Progenitor cell of endocrine pancreas (in vitro differentiated cells): ENCODE measurements around the gene LIX1. TPM values are rescaled to one million over a fixed set of nuclear protein-coding genes. Genes with fewer than 3 reads are reported as not detected.

ENCODE experiments used
- DNase-seq: peaks from one replicate; pipeline ENCODE4 v3.0.0; 2021; ENCODE audit warnings: low spot score; ENCODE audit not compliant: unreplicated experiment
- H3K27ac Mint-ChIP-seq: 2 replicates; pipeline ENCODE4 v1.8.0; 2021; ENCODE audit warnings: mild to moderate bottlenecking, moderate library complexity, mixed read lengths
- H3K27me3 Mint-ChIP-seq: 2 replicates; pipeline ENCODE4 v1.8.0; 2021; ENCODE audit warnings: mixed read lengths
- H3K36me3 Mint-ChIP-seq: 2 replicates; pipeline ENCODE4 v1.8.0; 2022; ENCODE audit warnings: mixed read lengths; ENCODE audit not compliant: insufficient read depth
- H3K4me1 Mint-ChIP-seq: 2 replicates; pipeline ENCODE4 v1.8.0; 2021; ENCODE audit warnings: low read depth, mixed read lengths
- H3K4me3 Mint-ChIP-seq: 2 replicates; pipeline ENCODE4 v1.8.0; 2021; ENCODE audit warnings: low read depth, mild to moderate bottlenecking, moderate library complexity, mixed read lengths
- H3K9me3 Mint-ChIP-seq: 2 replicates; pipeline ENCODE4 v1.8.0; 2021; ENCODE audit warnings: low read depth, mixed read lengths
- total RNA-seq: library from RNA; stranded (reverse); gene quantifications from 2 replicates; pipeline ENCODE4 v1.2.1, GENCODE V29; 2021
- TF ChIP-seq, protein P1 (sequence below): fragments of 200-600 bp; sonication (generic); IDR thresholded peaks from one replicate; pipeline ENCODE4 v1.5.0; 2021; ENCODE audit warnings: antibody characterized with exemption, mild to moderate bottlenecking; ENCODE audit not compliant: unreplicated experiment

LIX1 gene
- total RNA-seq, 1 donor from 2014 or later, result 0.31 TPM

DNA sequence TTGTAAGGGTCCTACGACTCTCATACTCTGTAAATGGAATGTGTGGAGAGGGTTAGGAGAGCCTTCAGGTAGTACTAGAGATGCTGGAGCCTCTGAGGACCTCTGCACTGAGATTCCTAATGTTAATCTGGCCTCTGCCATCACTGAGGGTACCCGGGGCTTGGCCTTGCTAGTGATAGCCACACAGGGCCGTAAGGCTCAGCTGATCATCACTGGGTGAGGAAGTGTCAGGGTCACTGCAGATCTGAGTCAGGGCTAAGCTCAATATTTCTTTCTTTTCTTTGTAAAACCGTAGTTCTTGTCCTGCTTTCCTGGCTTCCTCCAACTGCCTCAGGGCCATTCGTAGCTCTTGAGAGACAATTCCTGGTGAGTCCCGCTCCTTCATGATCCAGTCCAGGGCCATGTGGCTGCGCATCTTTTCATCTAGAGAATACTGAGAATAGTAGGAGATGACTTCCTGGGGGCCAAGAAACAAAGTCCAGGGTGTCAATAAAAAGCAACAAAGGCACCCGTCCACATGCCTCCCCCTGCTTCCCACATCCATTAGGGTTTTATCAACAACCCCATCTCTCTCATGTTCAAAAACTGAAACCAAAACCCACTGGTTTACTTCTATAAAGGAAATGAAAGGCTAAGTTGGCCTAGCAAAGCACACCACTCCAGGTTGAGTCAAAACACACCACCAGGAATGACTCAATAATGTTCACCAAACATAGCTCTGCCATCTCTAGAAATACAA lies 47.7 kb downstream of the LIX1 start:
- Mint-ChIP-seq H3K9me3 (no peaks in the 10 kb centered on the region), H3K27ac (no peak overlapping the region), H3K36me3 (no peaks in the 10 kb centered on the region), H3K27me3 (no peaks in the 10 kb centered on the region), H3K4me1 (peaks cover 2% of the 10 kb centered on the region), H3K4me3 (no peak overlapping the region)
- DNase-seq, result no peak
- TF ChIP-seq, protein P1, sequence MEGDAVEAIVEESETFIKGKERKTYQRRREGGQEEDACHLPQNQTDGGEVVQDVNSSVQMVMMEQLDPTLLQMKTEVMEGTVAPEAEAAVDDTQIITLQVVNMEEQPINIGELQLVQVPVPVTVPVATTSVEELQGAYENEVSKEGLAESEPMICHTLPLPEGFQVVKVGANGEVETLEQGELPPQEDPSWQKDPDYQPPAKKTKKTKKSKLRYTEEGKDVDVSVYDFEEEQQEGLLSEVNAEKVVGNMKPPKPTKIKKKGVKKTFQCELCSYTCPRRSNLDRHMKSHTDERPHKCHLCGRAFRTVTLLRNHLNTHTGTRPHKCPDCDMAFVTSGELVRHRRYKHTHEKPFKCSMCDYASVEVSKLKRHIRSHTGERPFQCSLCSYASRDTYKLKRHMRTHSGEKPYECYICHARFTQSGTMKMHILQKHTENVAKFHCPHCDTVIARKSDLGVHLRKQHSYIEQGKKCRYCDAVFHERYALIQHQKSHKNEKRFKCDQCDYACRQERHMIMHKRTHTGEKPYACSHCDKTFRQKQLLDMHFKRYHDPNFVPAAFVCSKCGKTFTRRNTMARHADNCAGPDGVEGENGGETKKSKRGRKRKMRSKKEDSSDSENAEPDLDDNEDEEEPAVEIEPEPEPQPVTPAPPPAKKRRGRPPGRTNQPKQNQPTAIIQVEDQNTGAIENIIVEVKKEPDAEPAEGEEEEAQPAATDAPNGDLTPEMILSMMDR, result no peak

DNA sequence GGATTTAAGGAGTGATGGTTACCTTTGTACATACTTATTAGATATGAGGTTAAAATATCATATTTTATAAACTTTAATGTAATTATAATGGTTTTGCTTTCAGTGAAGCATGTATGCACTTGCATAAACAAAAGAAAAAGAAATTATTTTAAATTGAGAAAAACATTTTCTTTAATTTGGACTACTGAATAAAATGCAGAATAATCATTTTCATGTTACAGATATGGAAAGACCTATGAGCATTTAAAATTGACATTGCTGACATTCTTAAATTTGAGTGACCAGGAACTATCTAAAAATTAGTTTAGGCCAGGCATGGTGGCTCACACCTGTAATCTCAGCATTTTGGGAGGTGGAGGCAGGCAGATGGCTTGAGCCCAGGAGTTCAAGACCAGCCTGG lies 49.2 kb downstream of the LIX1 start:
- Mint-ChIP-seq H3K36me3 (no peaks in the 10 kb centered on the region), H3K27ac (no peak overlapping the region), H3K4me3 (no peak overlapping the region), H3K27me3 (no peaks in the 10 kb centered on the region), H3K9me3 (no peaks in the 10 kb centered on the region), H3K4me1 (peaks cover 2% of the 10 kb centered on the region)
- TF ChIP-seq, protein P1, result no peak
- no peak for DNase-seq

DNA sequence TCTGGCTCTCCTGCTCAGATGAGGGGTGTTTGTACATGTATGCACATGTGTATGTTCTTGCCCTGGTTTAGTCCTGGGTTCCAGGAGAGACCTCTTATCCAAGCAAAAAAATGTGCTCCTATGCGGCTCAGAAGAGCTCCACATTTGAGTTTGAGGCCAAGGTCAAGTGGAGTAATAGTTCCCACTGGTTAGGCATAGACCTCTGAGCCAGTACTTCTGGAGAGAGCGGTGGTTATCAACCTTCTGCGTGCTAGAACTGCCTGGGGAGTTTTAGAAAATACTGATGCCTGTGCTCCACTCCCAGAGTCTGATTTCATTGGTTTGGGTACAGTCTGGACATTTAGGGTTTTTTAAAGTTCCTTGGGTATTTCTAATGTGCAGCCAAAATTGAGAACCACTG lies 51.5 kb downstream of the LIX1 start:
- no peak for DNase-seq
- Mint-ChIP-seq H3K4me1 (no peaks in the 10 kb centered on the region), H3K9me3 (no peaks in the 10 kb centered on the region), H3K36me3 (no peaks in the 10 kb centered on the region), H3K27ac (no peak overlapping the region), H3K4me3 (no peak overlapping the region), H3K27me3 (no peaks in the 10 kb centered on the region)
- TF ChIP-seq, protein P1, result no peak

DNA sequence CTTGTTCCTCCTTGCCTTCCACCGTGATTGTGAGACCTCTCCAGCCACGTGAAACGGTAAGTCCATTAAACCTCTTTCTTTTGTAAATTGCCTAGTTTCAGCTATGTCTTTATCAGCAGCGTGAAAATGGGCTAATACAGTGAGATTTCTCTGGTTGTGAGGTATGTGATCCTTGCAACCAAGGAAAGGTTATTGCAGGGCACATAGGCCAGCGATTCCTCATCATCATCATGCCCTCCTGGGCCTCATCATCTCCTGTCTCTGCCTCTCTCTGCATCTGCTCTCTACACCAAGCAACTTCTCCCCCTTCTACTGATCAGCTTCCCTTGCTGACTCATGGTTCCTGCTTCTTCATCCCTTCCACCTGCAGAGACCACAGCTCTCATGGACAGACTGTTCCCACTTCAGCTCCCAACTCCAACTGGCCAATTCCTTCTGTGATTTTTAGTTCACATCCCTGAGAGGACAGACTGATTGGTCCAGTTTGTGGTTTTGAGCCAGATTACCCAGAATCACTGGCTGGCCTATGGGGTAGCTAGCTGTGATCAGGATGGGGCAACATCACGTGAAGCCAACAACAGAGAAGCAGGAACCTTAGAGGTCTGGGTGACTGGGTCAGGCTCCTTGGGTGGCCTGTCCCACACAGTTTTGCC lies 53.1 kb downstream of the LIX1 start:
- H3K4me3 Mint-ChIP-seq, result no peak overlapping the region
- H3K9me3 Mint-ChIP-seq, result no peaks in the 10 kb centered on the region
- TF ChIP-seq, protein P1, result no peak
- H3K36me3 Mint-ChIP-seq, result peaks cover 2% of the 10 kb centered on the region
- H3K27me3 Mint-ChIP-seq, result no peaks in the 10 kb centered on the region
- no peak for DNase-seq
- H3K27ac Mint-ChIP-seq, result no peak overlapping the region
- H3K4me1 Mint-ChIP-seq, result no peaks in the 10 kb centered on the region

DNA sequence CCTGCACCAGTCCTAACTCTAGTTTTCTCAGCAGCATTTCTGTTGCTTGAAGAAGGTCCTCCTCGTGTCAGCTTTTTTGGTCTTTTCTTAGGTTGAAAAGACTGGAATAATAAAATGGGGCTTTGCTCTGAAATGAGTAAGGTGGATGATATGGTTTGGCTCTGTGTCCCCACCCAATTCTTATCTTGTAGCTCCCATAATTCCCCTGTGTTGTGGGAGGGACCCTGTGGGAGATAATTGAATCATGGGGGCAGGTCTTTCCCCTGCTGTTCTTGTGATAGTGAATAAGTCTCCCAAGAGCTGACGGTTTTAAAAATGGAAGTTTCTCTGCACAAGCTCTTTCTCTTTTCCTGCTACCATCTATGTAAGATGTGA lies 53.6 kb downstream of the LIX1 start:
- Mint-ChIP-seq H3K9me3 (no peaks in the 10 kb centered on the region), H3K27me3 (no peaks in the 10 kb centered on the region), H3K4me3 (no peak overlapping the region), H3K36me3 (peaks cover 2% of the 10 kb centered on the region), H3K27ac (no peak overlapping the region), H3K4me1 (no peaks in the 10 kb centered on the region)
- TF ChIP-seq, protein P1, result no peak
- no peak for DNase-seq
